ENCODE results near the gene SLC35A1.
A peak's percentile ranks its signal among the peaks of the same experiment; 100 is the strongest.

- TF ChIP-seq, protein P1, sequence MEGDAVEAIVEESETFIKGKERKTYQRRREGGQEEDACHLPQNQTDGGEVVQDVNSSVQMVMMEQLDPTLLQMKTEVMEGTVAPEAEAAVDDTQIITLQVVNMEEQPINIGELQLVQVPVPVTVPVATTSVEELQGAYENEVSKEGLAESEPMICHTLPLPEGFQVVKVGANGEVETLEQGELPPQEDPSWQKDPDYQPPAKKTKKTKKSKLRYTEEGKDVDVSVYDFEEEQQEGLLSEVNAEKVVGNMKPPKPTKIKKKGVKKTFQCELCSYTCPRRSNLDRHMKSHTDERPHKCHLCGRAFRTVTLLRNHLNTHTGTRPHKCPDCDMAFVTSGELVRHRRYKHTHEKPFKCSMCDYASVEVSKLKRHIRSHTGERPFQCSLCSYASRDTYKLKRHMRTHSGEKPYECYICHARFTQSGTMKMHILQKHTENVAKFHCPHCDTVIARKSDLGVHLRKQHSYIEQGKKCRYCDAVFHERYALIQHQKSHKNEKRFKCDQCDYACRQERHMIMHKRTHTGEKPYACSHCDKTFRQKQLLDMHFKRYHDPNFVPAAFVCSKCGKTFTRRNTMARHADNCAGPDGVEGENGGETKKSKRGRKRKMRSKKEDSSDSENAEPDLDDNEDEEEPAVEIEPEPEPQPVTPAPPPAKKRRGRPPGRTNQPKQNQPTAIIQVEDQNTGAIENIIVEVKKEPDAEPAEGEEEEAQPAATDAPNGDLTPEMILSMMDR (IDR thresholded peaks at IDR 0.05; ENCODE audit: low read depth, low read length) = no peak
- TF ChIP-seq, protein P2, sequence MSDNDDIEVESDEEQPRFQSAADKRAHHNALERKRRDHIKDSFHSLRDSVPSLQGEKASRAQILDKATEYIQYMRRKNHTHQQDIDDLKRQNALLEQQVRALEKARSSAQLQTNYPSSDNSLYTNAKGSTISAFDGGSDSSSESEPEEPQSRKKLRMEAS (IDR thresholded peaks at IDR 0.05; ENCODE audit: low read depth, low read length) = peak; percentile 81
- no peak for TF ChIP-seq POLR2A (IDR thresholded peaks at IDR 0.05; ENCODE audit: extremely low read depth, insufficient read length)
These were observed 36.3 kb upstream of the SLC35A1 start for GRCh38 chr6:87436435-87436834.

All from NB4 (cell line).